Measurements from ENCODE around the gene KNTC1.

GRCh38 chr12:122516544-122517361, 10.3 kb upstream of the KNTC1 start:
- TF ChIP-seq POLR2AphosphoS5 (IDR thresholded peaks at IDR 0.05; ENCODE audit: low read depth, low read length) = 0 out of 2 replicates have a peak, but pooled peaks have one; percentile 28
- no peak for TF ChIP-seq REST (IDR thresholded peaks at IDR 0.05; ENCODE audit: insufficient read depth in 1 of 2, low read depth in 2 of 2, low read length in 2 of 2)
- no peak for TF ChIP-seq TAF1 (IDR thresholded peaks at IDR 0.05; ENCODE audit: borderline replicate concordance, insufficient read depth, low read length)

All from PFSK-1 (cell line).